Peyer's patch (tissue), 4 donors: ENCODE data around the gene MPHOSPH9. TPM values are rescaled to one million over a fixed set of nuclear protein-coding genes. Genes with fewer than 3 reads are reported as not detected.

Experiments used
- DNase-seq, 3 donors: peaks; one replicate each; pipeline ENCODE4 v3.0.0-alpha.2; 2017 to 2019
- H3K27ac ChIP-seq, 4 donors: fragments of 200-600 bp; sonication (generic); one replicate each; pipeline ENCODE4 v1.5.1; 2016 to 2019
- H3K27me3 ChIP-seq, 2 donors: fragments of 200-600 bp; sonication (generic); one replicate each; pipeline ENCODE4 v1.5.1; 2019
- H3K36me3 ChIP-seq, 3 donors: fragments of 200-600 bp; sonication (generic); one replicate each; pipeline ENCODE4 v1.5.1; 2016 to 2019
- H3K4me1 ChIP-seq, 4 donors: fragments of 200-600 bp; sonication (generic); one replicate each; pipeline ENCODE4 v1.5.1; 2016 to 2019
- H3K4me3 ChIP-seq, 4 donors: fragments of 200-600 bp; sonication (generic); 1 replicate in 3 of 4; 2 replicates in 1 of 4; pipeline ENCODE4 v1.5.1; 2016 to 2019; ENCODE audit warnings: mild to moderate bottlenecking in 1 of 4
- H3K9me3 ChIP-seq, 4 donors: fragments of 200-600 bp; sonication (generic); one replicate each; pipeline ENCODE4 v1.5.1; 2016 to 2019; ENCODE audit warnings: mild to moderate bottlenecking in 1 of 4
- CTCF ChIP-seq, 6 experiments: fragments of 450-650 bp in 4 of 6; fragments of 200-600 bp in 2 of 6; sonication (generic) in 1 of 6; IDR thresholded peaks; one replicate each; pipeline ENCODE4 v1.5.1; 2017 to 2019; ENCODE audit warnings: antibody characterized with exemption in 6 of 6, mild to moderate bottlenecking in 3 of 6, moderate library complexity in 1 of 6
- POLR2A ChIP-seq, 2 donors: fragments of 450-650 bp; IDR thresholded peaks; one replicate each; pipeline ENCODE4 v1.5.1; 2017; ENCODE audit warnings: antibody characterized with exemption in 2 of 2, mild to moderate bottlenecking in 2 of 2, moderate library complexity in 2 of 2
- total RNA-seq, 4 donors: library from RNA; depleted of rRNA; stranded (reverse); fragments of >200 nt; gene quantifications; one replicate each; pipeline ENCODE4 v1.1.0, GENCODE V29; 2016

Gene MPHOSPH9
- total RNA-seq, 4 donors from 2014 or later = 26.0 to 71.0 (median 35.6) TPM

GRCh38 chr12:123271001-123271668 lies 38.2 kb upstream of the MPHOSPH9 start:
- DNase-seq = peak; percentile 67 to 86 (median 83)
- TF ChIP-seq CTCF (IDR thresholded peaks at IDR 0.05) (peak; percentile 41 to 78 (median 58)), POLR2A (IDR thresholded peaks at IDR 0.05) (no peak)
- H3K36me3 ChIP-seq = peaks cover 0 to 3% (median 0%) of the 10 kb centered on the region in 3 donors
- H3K9me3 ChIP-seq = no peaks in the 10 kb centered on the region
- peak overlapping the region; percentile 47 to 89 (median 65) for H3K27ac ChIP-seq
- no peaks in the 10 kb centered on the region for H3K27me3 ChIP-seq
- H3K4me3 ChIP-seq = peak overlapping the region; percentile 60 to 96 (median 70)
- H3K4me1 ChIP-seq = peaks cover 0 to 31% (median 13%) of the 10 kb centered on the region in 4 donors

GRCh38 chr12:123270214-123271000 lies 37.5 kb upstream of the MPHOSPH9 start:
- peak in 1 of 3 donors; percentile 50 for DNase-seq
- Histone ChIP-seq H3K4me3 (peak overlapping the region; percentile 60 to 96 (median 70)), H3K4me1 (peaks cover 0 to 31% (median 13%) of the 10 kb centered on the region in 4 donors), H3K27me3 (no peaks in the 10 kb centered on the region), H3K27ac (peak overlapping the region; percentile 47 to 89 (median 65)), H3K9me3 (no peaks in the 10 kb centered on the region), H3K36me3 (peaks cover 0 to 8% (median 0%) of the 10 kb centered on the region in 3 donors)
- no peak for TF ChIP-seq CTCF (IDR thresholded peaks at IDR 0.05)
- TF ChIP-seq POLR2A (IDR thresholded peaks at IDR 0.05) = no peak

GRCh38 chr12:123269896-123270213 lies 36.9 kb upstream of the MPHOSPH9 start:
- peak in 1 of 3 donors; percentile 46 for DNase-seq
- Histone ChIP-seq H3K4me1 (peaks cover 0 to 31% (median 13%) of the 10 kb centered on the region in 4 donors), H3K27me3 (no peaks in the 10 kb centered on the region), H3K27ac (peak overlapping the region; percentile 47 to 89 (median 65)), H3K36me3 (peaks cover 0 to 9% (median 0%) of the 10 kb centered on the region in 3 donors), H3K9me3 (no peaks in the 10 kb centered on the region), H3K4me3 (peak overlapping the region; percentile 60 to 96 (median 70))
- TF ChIP-seq CTCF (IDR thresholded peaks at IDR 0.05) (no peak), POLR2A (IDR thresholded peaks at IDR 0.05) (no peak)

GRCh38 chr12:123269395-123269892 lies 36.5 kb upstream of the MPHOSPH9 start:
- Histone ChIP-seq H3K4me3 (peak overlapping the region; percentile 60 to 96 (median 70)), H3K9me3 (no peaks in the 10 kb centered on the region), H3K27ac (peak overlapping the region; percentile 47 to 89 (median 65)), H3K4me1 (peaks cover 0 to 31% (median 13%) of the 10 kb centered on the region in 4 donors), H3K36me3 (peaks cover 0 to 12% (median 0%) of the 10 kb centered on the region in 3 donors), H3K27me3 (no peaks in the 10 kb centered on the region)
- peak in 1 of 6 experiments; percentile 12 for TF ChIP-seq CTCF (IDR thresholded peaks at IDR 0.05)
- TF ChIP-seq POLR2A (IDR thresholded peaks at IDR 0.05) = no peak
- peak; percentile 55 to 73 (median 67) for DNase-seq

GRCh38 chr12:123268850-123269249 lies 35.9 kb upstream of the MPHOSPH9 start:
- no peak for DNase-seq
- peak overlapping the region in 3 of 4 donors; percentile 47 to 89 (median 61) for H3K27ac ChIP-seq
- no peaks in the 10 kb centered on the region for H3K9me3 ChIP-seq
- H3K36me3 ChIP-seq = peaks cover 0 to 15% (median 0%) of the 10 kb centered on the region in 3 donors
- H3K4me3 ChIP-seq = peak overlapping the region in 1 of 4 donors; percentile 64
- peaks cover 0 to 31% (median 13%) of the 10 kb centered on the region in 4 donors for H3K4me1 ChIP-seq
- H3K27me3 ChIP-seq = no peaks in the 10 kb centered on the region
- TF ChIP-seq POLR2A (IDR thresholded peaks at IDR 0.05) (no peak), CTCF (IDR thresholded peaks at IDR 0.05) (no peak)
